Breast epithelium (tissue), 4 donors: ENCODE measurements around the gene SHBG. TPM values are rescaled to one million over a fixed set of nuclear protein-coding genes. Genes with fewer than 3 reads are reported as not detected.
"Not testable (repeated sequence)": the region's sequence is repeated elsewhere in the genome, so short reads cannot be mapped to it uniquely, and the experiment has no call there.

Experiments used
- DNase-seq, 2 donors: peaks; one replicate each; pipeline ENCODE4 v3.0.0-alpha.2; 2019; ENCODE audit warnings: low spot score in 2 of 2
- H3K27ac ChIP-seq, 2 donors: fragments of 200-600 bp; sonication (generic) in 1 of 2; one replicate each; pipeline ENCODE4 v1.5.1; 2016 to 2019; ENCODE audit warnings: mild to moderate bottlenecking in 1 of 2
- H3K27me3 ChIP-seq, 2 donors: fragments of 200-600 bp; sonication (generic) in 1 of 2; one replicate each; pipeline versions ENCODE4 v1.5.1 to v1.6.0; 2017 to 2019; ENCODE audit warnings: control low read depth in 1 of 2, mild to moderate bottlenecking in 1 of 2
- H3K36me3 ChIP-seq: fragments of 200-600 bp; one replicate; pipeline ENCODE4 v1.5.1; 2019
- H3K4me1 ChIP-seq, 2 donors: fragments of 200-600 bp; sonication (generic); one replicate each; pipeline ENCODE4 v1.5.1; 2016 to 2019; ENCODE audit warnings: control low read depth in 1 of 2
- H3K4me3 ChIP-seq, 3 donors: fragments of 200-600 bp; sonication (generic); 1 replicate in 2 of 3; 2 replicates in 1 of 3; pipeline ENCODE4 v1.5.1; 2016 to 2019; ENCODE audit warnings: mild to moderate bottlenecking in 3 of 3, moderate library complexity in 2 of 3
- H3K9me3 ChIP-seq, 2 donors: fragments of 200-600 bp; sonication (generic) in 1 of 2; one replicate each; pipeline ENCODE4 v1.5.1; 2016 to 2019; ENCODE audit warnings: control low read depth in 1 of 2
- CTCF ChIP-seq, 3 donors: fragments of 450-650 bp; IDR thresholded peaks; one replicate each; pipeline ENCODE4 v1.5.1; 2016 to 2017; ENCODE audit warnings: antibody characterized with exemption in 3 of 3, mild to moderate bottlenecking in 3 of 3, moderate library complexity in 3 of 3
- POLR2A ChIP-seq: fragments of 450-650 bp; IDR thresholded peaks from one replicate; pipeline ENCODE4 v1.6.1; 2016; ENCODE audit warnings: antibody characterized with exemption, mild to moderate bottlenecking, moderate library complexity
- POLR2AphosphoS5 ChIP-seq, 3 donors: sonication (generic); formaldehyde crosslinking; IDR thresholded peaks; one replicate each; pipeline ENCODE4 v1.6.1; 2017; ENCODE audit warnings: antibody characterized with exemption in 3 of 3
- intact Hi-C: fragments of 100-400 bp; cut with DNase I; formaldehyde crosslinking; loops from one replicate; pipeline ENCODE4 v1.15.1; 2023; ENCODE audit warnings: low total_unique reads
- total RNA-seq, 3 donors: library from RNA; depleted of rRNA; stranded (reverse); fragments of >200 nt; gene quantifications; one replicate each; pipeline ENCODE4 v1.1.0, GENCODE V29; 2016

The SHBG gene
- total RNA-seq, 3 donors from 2014 or later = 0.16 TPM; not detected in 2

GRCh38 chr17:7614425-7615264 is 15.3 kb upstream of the SHBG start, which contains the start of gene FXR2:
FXR2 (minus strand) TSS chr17:7614897; CDS start chr17:7614532, 365 bp downstream.
- intact Hi-C loops = no loop called here
- H3K36me3 ChIP-seq = no peaks in the 10 kb centered on the region
- DNase-seq = peak; percentile 100
- H3K27ac ChIP-seq = peak within 1 kb of the TSS; percentile 92 to 99
- H3K9me3 ChIP-seq = no peaks in the 10 kb centered on the region
- H3K4me3 ChIP-seq = peak within 1 kb of the TSS; percentile 85 to 97 (median 86)
- peaks cover 0 to 21% of the 10 kb centered on the region in 2 donors for H3K4me1 ChIP-seq
- H3K27me3 ChIP-seq = no peaks in the 10 kb centered on the region
- peak in 2 of 3 donors; percentile 19 to 44 for TF ChIP-seq POLR2AphosphoS5 (IDR thresholded peaks at IDR 0.05)
- peak; percentile 48 to 73 (median 51) for TF ChIP-seq CTCF (IDR thresholded peaks at IDR 0.05)
- TF ChIP-seq POLR2A = no peak

- no peak for TF ChIP-seq POLR2A
- TF ChIP-seq POLR2AphosphoS5 (IDR thresholded peaks at IDR 0.05) = peak in 2 of 3 donors; percentile 31 to 36
- peak overlapping the region; percentile 85 to 97 (median 86) for H3K4me3 ChIP-seq
- no peak for DNase-seq
- H3K27me3 ChIP-seq = no peaks in the 10 kb centered on the region
- no peaks in the 10 kb centered on the region for H3K9me3 ChIP-seq
- H3K27ac ChIP-seq = peak overlapping the region; percentile 90 to 92
- peaks cover 0 to 21% of the 10 kb centered on the region in 2 donors for H3K4me1 ChIP-seq
- no peaks in the 10 kb centered on the region for H3K36me3 ChIP-seq
- intact Hi-C loops = no loop called here
Measured at GRCh38 chr17:7615265-7615747, 14.6 kb upstream of the SHBG start.

- no peak for DNase-seq
- Histone ChIP-seq H3K27me3 (no peaks in the 10 kb centered on the region), H3K9me3 (no peaks in the 10 kb centered on the region), H3K36me3 (no peaks in the 10 kb centered on the region), H3K4me1 (peaks cover 0 to 2% of the 10 kb centered on the region in 2 donors), H3K4me3 (no peak overlapping the region), H3K27ac (no peak overlapping the region)
- no peak for TF ChIP-seq POLR2A
- no peak for TF ChIP-seq CTCF (IDR thresholded peaks at IDR 0.05)
- TF ChIP-seq POLR2AphosphoS5 (IDR thresholded peaks at IDR 0.05) = no peak
- intact Hi-C loops = loop anchor here (1.0 kb wide), 1 partner anchor 13 kb away; no protein-coding TSS in a partner anchor
Measured at GRCh38 chr17:7618608-7619007, 11.3 kb upstream of the SHBG start.

- H3K9me3 ChIP-seq = no peaks in the 10 kb centered on the region
- no peaks in the 10 kb centered on the region for H3K4me1 ChIP-seq
- no peaks in the 10 kb centered on the region for H3K27me3 ChIP-seq
- intact Hi-C loops = no loop called here
- no peak overlapping the region for H3K27ac ChIP-seq
- H3K4me3 ChIP-seq = no peak overlapping the region
- no peak for TF ChIP-seq POLR2AphosphoS5 (IDR thresholded peaks at IDR 0.05)
- TF ChIP-seq CTCF (IDR thresholded peaks at IDR 0.05) = no peak
- no peak for TF ChIP-seq POLR2A
- H3K36me3 ChIP-seq = no peaks in the 10 kb centered on the region
- DNase-seq = no peak
Measured at GRCh38 chr17:7620835-7621234, 9.1 kb upstream of the SHBG start.

- Histone ChIP-seq H3K27me3 (no peaks in the 10 kb centered on the region), H3K4me1 (no peaks in the 10 kb centered on the region), H3K4me3 (no peak overlapping the region), H3K27ac (no peak overlapping the region), H3K36me3 (no peaks in the 10 kb centered on the region), H3K9me3 (no peaks in the 10 kb centered on the region)
- no peak for DNase-seq
- intact Hi-C loops = no loop called here
- no peak for TF ChIP-seq CTCF (IDR thresholded peaks at IDR 0.05)
- TF ChIP-seq POLR2A = no peak
- no peak for TF ChIP-seq POLR2AphosphoS5 (IDR thresholded peaks at IDR 0.05)
Measured at GRCh38 chr17:7623661-7624060, 6.3 kb upstream of the SHBG start.

GRCh38 chr17:7625749-7626148 is 4.2 kb upstream of the SHBG start:
- H3K27ac ChIP-seq, H3K4me3 ChIP-seq, H3K36me3 ChIP-seq, H3K9me3 ChIP-seq, H3K4me1 ChIP-seq, intact Hi-C loops, DNase-seq, H3K27me3 ChIP-seq: not testable (repeated sequence)
